ENCODE measurements around the gene ARHGEF37.
A peak's percentile ranks its signal among the peaks of the same experiment; 100 is the strongest.

The ARHGEF37 gene

GRCh38 chr5:149544028-149544420 is 37.3 kb upstream of the ARHGEF37 start:
- no peak for TF ChIP-seq CTCF (IDR thresholded peaks at IDR 0.05; ENCODE audit: borderline replicate concordance, insufficient read depth, low read depth, low read length)
- H3K4me3 ChIP-seq (ENCODE audit: low read depth, low read length), result no peak overlapping the region

GRCh38 chr5:149545327-149545726 is 36.0 kb upstream of the ARHGEF37 start:
- no peak for TF ChIP-seq CTCF (IDR thresholded peaks at IDR 0.05; ENCODE audit: borderline replicate concordance, insufficient read depth, low read depth, low read length)
- no peak overlapping the region for H3K4me3 ChIP-seq (ENCODE audit: low read depth, low read length)

- TF ChIP-seq CTCF (IDR thresholded peaks at IDR 0.05; ENCODE audit: borderline replicate concordance, insufficient read depth, low read depth, low read length), result no peak
- no peak overlapping the region for H3K4me3 ChIP-seq (ENCODE audit: low read depth, low read length)
These were observed 34.3 kb upstream of the ARHGEF37 start for GRCh38 chr5:149546974-149547373.

GRCh38 chr5:149549461-149550267 is 31.6 kb upstream of the ARHGEF37 start:
- TF ChIP-seq CTCF (IDR thresholded peaks at IDR 0.05; ENCODE audit: borderline replicate concordance, insufficient read depth, low read depth, low read length), result no peak
- peak overlapping the region; percentile 98 for H3K4me3 ChIP-seq (ENCODE audit: low read depth, low read length)

GRCh38 chr5:149550268-149550583 is 31.1 kb upstream of the ARHGEF37 start:
- TF ChIP-seq CTCF (IDR thresholded peaks at IDR 0.05; ENCODE audit: borderline replicate concordance, insufficient read depth, low read depth, low read length), result no peak
- peak overlapping the region; percentile 98 for H3K4me3 ChIP-seq (ENCODE audit: low read depth, low read length)

GRCh38 chr5:149550594-149551226 is 30.6 kb upstream of the ARHGEF37 start:
- TF ChIP-seq CTCF (IDR thresholded peaks at IDR 0.05; ENCODE audit: borderline replicate concordance, insufficient read depth, low read depth, low read length), result no peak
- peak overlapping the region; percentile 98 for H3K4me3 ChIP-seq (ENCODE audit: low read depth, low read length)
